Body of pancreas (tissue), 4 donors: ENCODE data around the gene RASGEF1C.

Source experiments
- CTCF ChIP-seq, 7 experiments: fragments of 450-650 bp in 4 of 7; fragments of 200-600 bp in 3 of 7; sonication (generic) in 3 of 7; IDR thresholded peaks; one replicate each; pipeline ENCODE4 v1.5.1; 2016 to 2019; ENCODE audit warnings: antibody characterized with exemption in 7 of 7
- POLR2A ChIP-seq, 3 donors: fragments of 450-650 bp; IDR thresholded peaks; one replicate each; pipeline ENCODE4 v1.6.1; 2016; ENCODE audit warnings: antibody characterized with exemption in 3 of 3, mild to moderate bottlenecking in 2 of 3

- no peak for TF ChIP-seq CTCF (IDR thresholded peaks at IDR 0.05)
- no peak for TF ChIP-seq POLR2A (IDR thresholded peaks at IDR 0.05)
Measured at GRCh38 chr5:180142021-180142765, 66.8 kb downstream of the RASGEF1C start.
